HG02678 (cell line): ENCODE results near the gene TYRO3.
"Not testable (repeated sequence)": the region's sequence is repeated elsewhere in the genome, so short reads cannot be mapped to it uniquely, and the experiment has no call there.

Experiments
- ATAC-seq: cut with Tn5 transposase; IDR thresholded peaks from one replicate; pipeline ENCODE4 v1.9.1; 2021; ENCODE audit warnings: mild to moderate bottlenecking, moderate library complexity; ENCODE audit not compliant: unreplicated experiment

The TYRO3 gene

DNA sequence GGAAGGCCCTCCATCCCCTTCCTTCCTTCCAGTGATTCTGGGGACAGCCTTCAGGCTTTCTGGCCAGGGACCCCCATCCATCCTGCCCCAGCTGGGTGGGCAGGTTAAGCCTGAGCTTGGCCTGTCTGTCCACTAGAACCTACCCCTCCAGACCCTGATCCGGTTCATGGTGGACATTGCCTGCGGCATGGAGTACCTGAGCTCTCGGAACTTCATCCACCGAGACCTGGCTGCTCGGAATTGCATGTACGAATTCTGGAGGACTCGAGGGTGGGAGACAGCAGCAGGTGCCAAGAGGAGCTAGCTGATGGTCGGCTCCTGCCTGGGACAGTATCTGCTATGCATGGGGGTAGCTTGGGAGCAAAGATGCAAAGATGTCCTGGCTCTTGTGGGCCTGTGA, 13.9 kb downstream of the TYRO3 start:
- no peak for ATAC-seq

DNA sequence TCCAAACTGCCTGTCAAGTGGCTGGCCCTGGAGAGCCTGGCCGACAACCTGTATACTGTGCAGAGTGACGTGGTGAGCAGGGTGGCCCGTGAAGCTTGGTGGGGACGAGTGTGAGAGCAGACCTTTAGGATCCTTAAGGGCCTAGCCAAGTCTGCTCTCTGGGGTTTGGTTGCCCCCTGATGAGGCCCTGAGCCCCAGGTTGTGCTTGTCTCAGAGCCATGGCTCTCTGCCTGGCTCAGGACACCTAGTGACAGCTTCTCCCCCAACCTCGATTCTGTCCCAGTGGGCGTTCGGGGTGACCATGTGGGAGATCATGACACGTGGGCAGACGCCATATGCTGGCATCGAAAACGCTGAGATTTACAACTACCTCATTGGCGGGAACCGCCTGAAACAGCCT, 14.4 kb downstream of the TYRO3 start:
- ATAC-seq = no peak

DNA sequence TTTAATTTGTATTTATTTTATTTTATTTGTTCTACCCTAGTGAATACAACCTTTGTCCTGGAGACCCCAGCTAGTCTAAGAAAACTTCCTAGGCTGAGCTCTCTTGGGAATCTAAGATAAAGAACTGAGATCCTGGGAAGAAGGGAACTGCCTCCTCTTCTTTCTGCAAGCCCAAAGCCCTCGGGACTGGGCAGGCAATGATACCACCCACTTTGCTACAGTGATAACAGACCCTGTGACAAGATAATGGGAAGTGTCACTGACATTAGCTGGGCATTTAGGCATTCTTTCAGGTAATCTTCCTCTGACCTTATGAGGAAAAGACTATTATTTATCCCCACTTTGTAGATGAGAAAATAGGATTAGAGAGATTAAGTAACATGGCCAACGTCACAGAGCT, 15.1 kb downstream of the TYRO3 start:
- ATAC-seq = no peak

DNA sequence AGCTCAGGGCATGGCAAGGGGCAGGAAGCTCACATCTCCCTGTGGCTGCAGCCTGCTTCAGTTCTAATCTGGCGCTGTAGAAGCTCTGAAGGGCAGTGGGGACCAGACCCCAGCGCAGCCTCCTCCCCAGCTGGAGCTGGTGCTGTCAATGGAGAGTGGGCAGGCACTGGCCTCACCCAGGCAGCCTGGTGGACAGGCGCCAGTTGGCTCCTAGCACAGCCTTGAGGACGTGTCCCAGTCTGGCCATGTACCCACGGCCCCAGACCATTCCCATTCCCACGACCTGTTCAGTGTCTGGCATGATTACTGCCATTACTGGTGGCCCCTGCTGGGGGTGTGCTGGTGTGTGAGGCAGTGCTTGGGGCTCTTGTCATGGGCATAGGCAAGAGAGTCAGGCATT, 16.3 kb downstream of the TYRO3 start:
- ATAC-seq = no peak

DNA sequence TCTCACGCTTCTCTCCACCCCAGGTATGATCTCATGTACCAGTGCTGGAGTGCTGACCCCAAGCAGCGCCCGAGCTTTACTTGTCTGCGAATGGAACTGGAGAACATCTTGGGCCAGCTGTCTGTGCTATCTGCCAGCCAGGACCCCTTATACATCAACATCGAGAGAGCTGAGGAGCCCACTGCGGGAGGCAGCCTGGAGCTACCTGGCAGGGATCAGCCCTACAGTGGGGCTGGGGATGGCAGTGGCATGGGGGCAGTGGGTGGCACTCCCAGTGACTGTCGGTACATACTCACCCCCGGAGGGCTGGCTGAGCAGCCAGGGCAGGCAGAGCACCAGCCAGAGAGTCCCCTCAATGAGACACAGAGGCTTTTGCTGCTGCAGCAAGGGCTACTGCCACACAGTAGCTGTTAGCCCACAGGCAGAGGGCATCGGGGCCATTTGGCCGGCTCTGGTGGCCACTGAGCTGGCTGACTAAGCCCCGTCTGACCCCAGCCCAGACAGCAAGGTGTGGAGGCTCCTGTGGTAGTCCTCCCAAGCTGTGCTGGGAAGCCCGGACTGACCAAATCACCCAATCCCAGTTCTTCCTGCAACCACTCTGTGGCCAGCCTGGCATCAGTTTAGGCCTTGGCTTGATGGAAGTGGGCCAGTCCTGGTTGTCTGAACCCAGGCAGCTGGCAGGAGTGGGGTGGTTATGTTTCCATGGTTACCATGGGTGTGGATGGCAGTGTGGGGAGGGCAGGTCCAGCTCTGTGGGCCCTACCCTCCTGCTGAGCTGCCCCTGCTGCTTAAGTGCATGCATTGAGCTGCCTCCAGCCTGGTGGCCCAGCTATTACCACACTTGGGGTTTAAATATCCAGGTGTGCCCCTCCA, 19.1 kb downstream of the TYRO3 start:
- no peak for ATAC-seq

GRCh38 chr15:41578736-41579383, 19.8 kb downstream of the TYRO3 start:
- no peak for ATAC-seq

GRCh38 chr15:41581110-41581509, 22.1 kb downstream of the TYRO3 start:
- ATAC-seq = no peak

DNA sequence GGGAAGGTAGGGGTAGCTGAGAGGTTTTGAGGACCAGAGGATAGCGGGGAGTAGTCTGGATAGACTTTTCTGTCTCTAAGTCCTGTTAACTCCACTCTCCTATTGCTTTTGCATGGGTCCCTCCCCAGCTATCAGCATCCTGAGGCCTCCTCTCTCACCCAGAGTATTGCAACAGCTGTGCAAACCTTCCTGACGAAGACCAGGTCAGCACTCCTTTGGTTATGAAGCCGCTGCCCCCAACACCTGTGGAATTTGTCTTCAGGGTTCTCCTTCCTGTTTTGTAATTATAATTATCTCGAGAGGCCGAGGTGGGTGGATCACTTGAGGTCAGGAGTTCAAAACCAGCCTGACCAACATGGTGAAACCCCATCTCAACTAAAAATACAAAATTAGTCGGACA, 24.8 kb downstream of the TYRO3 start:
- no peak for ATAC-seq

- ATAC-seq = no peak
These were observed 25.7 kb downstream of the TYRO3 start for GRCh38 chr15:41584636-41585126.

- no peak for ATAC-seq
These were observed 26.4 kb downstream of the TYRO3 start for GRCh38 chr15:41585127-41586047.

DNA sequence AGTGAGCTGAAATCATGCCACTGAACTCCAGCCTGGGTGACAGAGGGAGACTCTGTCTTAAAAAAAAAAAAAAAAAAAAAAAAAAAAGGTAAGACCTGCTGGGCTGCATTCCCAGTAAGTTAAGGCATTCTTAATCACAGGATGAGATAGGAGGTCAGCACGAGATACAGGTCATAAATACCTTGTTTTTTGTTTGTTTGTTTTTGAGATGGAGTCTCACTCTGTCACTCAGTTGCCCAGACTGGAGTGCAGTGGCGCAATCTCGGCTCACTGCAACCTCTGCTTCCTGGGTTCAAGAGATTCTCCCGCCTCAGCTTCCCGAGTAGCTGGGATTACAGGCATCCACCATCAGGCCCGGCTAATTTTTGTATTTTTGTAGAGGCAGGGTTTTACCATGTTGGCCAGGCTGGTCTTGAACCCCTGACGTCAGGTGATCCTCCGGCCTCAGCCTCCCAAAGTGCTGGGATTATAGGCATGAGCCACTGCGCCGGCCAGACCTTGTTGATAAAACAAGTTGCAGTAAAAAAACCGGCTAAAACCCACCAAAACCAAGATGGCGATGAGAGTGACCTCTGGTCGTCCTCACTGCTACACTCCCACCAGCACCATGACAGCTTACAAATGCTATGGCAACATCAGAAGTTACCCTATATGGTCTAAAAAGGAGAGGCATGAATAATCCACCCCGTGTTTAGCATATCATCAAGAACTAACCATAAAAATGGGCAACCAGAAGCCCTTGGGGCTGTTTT, 27.7 kb downstream of the TYRO3 start:
- ATAC-seq = not testable (repeated sequence)

DNA sequence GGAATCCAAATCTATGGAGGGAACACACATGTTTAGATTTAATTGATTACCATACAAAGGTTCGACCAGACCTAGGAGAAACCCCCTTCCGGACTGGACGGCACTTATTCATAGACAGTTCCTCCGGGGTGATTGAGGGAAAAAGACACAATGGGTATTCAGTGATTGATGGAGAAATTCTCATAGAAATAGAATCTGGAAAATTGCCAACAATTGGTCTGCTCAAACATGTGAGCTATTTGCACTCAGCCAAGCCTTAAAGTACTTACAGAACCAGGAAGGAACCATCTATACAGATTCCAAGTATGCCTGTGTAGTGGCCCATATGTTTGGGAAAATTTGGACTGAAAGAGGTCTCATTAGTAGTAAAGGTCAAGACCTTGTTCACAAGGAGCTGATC, 30.0 kb downstream of the TYRO3 start:
- not testable (repeated sequence) for ATAC-seq

- not testable (repeated sequence) for ATAC-seq
These were observed 30.6 kb downstream of the TYRO3 start for GRCh38 chr15:41589571-41589970.

GRCh38 chr15:41591217-41591616, 32.2 kb downstream of the TYRO3 start:
- not testable (repeated sequence) for ATAC-seq

DNA sequence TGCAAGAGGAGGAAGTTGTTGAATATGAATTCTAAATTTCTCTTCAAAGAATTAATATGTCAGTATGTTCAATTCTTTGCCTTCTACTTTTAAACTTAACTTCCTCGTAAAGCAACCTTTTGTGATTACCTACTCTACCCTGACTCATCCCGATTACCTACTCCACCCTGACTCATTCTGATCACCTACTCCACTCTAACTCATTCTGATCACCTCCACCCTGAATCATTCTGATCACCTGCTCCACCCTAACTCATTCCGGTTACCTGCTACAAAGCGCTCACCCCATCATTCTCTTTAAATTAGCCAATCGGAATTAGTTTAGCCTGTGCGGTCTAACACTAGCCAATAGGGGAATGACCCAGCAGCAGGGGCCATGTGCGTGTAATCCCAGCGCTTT, 33.7 kb downstream of the TYRO3 start:
- not testable (repeated sequence) for ATAC-seq

DNA sequence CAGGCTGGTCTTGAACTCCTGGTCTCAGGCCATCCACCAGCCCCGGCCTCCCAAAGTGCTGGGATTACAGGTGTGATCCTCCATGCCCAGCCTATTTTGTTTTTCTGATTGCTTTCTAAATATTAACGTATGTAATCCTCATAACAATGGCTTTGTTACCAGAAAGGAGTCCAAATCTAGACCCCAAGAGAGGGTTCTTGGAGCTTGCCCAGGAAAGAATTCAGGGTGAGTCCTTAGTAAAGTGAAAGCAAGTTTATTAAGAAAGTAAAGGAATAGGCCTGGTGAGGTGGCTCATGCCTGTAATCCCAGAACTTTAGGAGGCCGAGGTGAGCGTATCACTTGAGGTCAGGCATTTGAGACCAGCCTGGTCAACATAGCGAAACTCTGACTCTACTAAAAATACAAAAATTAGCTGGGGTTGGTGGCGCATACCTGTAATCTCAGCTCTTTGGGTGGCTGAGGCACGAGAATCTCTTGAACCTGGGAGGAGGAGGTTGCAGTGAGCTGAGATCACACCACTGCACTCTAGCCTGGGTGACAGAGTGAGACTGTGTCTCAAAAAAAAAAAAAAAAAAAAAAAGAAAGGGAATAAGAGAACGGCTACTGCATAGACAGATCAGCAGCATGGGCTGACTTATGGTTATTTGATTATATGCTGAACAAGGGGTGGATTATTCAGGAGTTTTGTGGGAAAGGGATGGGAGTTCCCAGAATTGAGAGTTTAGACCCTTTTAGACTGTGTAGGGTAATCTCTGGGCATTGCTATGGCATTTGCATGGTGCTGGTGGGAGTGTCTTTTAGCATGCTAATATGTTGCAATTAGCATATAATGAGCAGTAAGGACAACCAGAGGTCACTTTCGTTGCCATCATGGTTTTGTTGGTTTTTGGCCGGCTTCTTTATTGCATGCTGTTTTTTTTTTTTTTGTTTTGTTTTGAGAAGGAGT, 36.1 kb downstream of the TYRO3 start:
- no peak for ATAC-seq

GRCh38 chr15:41596972-41597371, 38.0 kb downstream of the TYRO3 start:
- ATAC-seq = no peak

DNA sequence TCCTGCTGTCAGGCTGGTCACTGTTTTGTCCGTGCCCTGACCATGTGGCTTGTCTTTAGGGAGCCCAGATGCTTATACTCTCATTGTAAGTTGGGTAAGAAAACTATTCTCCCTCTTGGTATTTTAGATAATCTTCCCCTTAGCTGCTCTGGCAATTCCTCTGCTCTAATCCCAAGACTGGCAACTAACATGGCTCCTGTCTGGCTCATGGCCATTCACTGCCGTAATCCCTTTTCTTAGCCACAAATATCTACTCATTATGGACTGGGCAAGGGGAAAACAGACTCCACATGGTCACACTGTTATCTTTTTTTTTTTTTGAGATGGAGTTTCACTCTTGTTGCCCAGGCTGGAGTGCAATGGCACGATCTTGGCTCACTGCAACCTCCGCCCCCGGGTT, 38.8 kb downstream of the TYRO3 start:
- ATAC-seq = no peak

DNA sequence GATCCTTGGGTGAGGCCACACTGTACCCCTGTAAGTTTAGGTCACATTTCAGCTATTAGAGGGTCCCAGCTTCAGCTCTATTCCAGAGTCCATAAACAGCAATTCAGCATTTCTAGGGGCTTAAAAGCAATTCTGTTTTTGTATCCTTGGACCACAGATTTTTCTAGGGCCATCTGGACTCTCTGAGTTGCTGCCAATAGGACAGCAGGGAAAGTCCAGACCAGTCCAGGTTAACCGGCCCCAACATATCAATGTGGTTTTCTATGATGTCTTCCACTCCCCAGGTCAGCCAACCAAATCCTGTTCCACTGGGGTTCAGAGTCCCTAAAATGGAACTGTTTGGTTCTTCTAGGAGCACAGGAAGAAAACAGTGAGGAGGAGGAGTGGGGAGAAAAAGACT, 40.0 kb downstream of the TYRO3 start:
- ATAC-seq = no peak
